K562 (cell line): Measurements from ENCODE around the gene TOX3. TPM values are rescaled to one million over a fixed set of nuclear protein-coding genes. Genes with fewer than 3 reads are reported as not detected.
A peak's percentile ranks its signal among the peaks of the same experiment; 100 is the strongest.

Experiments
- ATAC-seq: fragments of 200-7000 bp; cut with Tn5 transposase; 3 replicates; pipeline ENCODE4 v1.9.1; 2020; ENCODE audit warnings: moderate library complexity
- Bru-seq: library from RNA; stranded (reverse); fragments of 400-500 nt; gene quantifications from one replicate; lab custom pipeline; 2021; lab: Mats Ljungman, UMichigan
- BruChase-seq, 2 experiments: library from RNA; stranded (reverse); fragments of 400-500 nt; gene quantifications; one replicate each; lab custom pipeline; 2021; lab: Mats Ljungman, UMichigan
- BruUV-seq: library from RNA; stranded (reverse); fragments of 400-500 nt; replicated peaks from 2 replicates; lab custom pipeline; 2021; lab: Mats Ljungman, UMichigan
- CTCF ChIA-PET: fragments of 300-600 bp; formaldehyde crosslinking; extraction: SDS; loops from one replicate; lab custom pipeline; 2021; ENCODE audit warnings: low intra/inter-chr PET ratio; lab: Yijun Ruan, JAX
- POLR2A ChIA-PET: fragments of 300-600, 350-650 bp; sonication (Branson Sonifier 250); formaldehyde crosslinking; extraction: SDS; loops from one replicate; lab custom pipeline; 2021; ENCODE audit warnings: antibody characterized with exemption, inconsistent platforms; lab: Yijun Ruan, JAX
- DNase-seq, 4 experiments: peaks; one replicate each; pipeline versions ENCODE4 v3.0.0 to v3.0.0-alpha.2; 2011 to 2018; ENCODE audit warnings: low spot score in 3 of 4, mixed read lengths in 3 of 4; ENCODE audit errors: extremely low read depth in 1 of 4
- FAIRE-seq: peaks from 2 replicates; lab custom pipeline; 2011; peaks lifted over from hg19 to GRCh38; lab: Jason Lieb, UNC
- H2AFZ ChIP-seq: 2 replicates; pipeline ENCODE4 v1.6.0; 2011; ENCODE audit warnings: low read depth, low read length, control low read depth, inconsistent platforms
- H3K27ac ChIP-seq: fragments of 200-600 bp; 3 replicates; pipeline ENCODE4 v1.8.0; 2011; ENCODE audit warnings: low read depth, mild to moderate bottlenecking, control low read depth, inconsistent platforms, low read length, moderate library complexity, mixed read lengths; ENCODE audit errors: extremely low read depth
- H3K27me3 ChIP-seq, 2 experiments: fragments of 300-600 bp in 1 of 2; 2 replicates in 1 of 2; 3 replicates in 1 of 2; pipeline versions ENCODE4 v1.6.0 to v1.8.0; 2011; ENCODE audit warnings: inconsistent platforms in 2 of 2, low read length in 2 of 2, mild to moderate bottlenecking in 1 of 2, mixed read lengths in 1 of 2, moderate library complexity in 1 of 2; ENCODE audit not compliant: control insufficient read depth in 2 of 2, insufficient read depth in 2 of 2
- H3K36me3 ChIP-seq: fragments of 300-600 bp; 3 replicates; pipeline ENCODE4 v1.8.0; 2011; ENCODE audit warnings: mild to moderate bottlenecking, low read length, inconsistent platforms; ENCODE audit not compliant: control insufficient read depth, insufficient read depth
- H3K4me1 ChIP-seq, 2 experiments: fragments of 200-600 bp in 1 of 2; replicated peaks in 1 of 2; 2 replicates in 1 of 2; 3 replicates in 1 of 2; pipeline versions ENCODE4 v1.5.1 to v1.8.0; 2011; ENCODE audit warnings: inconsistent platforms in 2 of 2, low read length in 2 of 2, mild to moderate bottlenecking in 1 of 2, mixed read lengths in 1 of 2, moderate library complexity in 1 of 2; ENCODE audit not compliant: control insufficient read depth in 2 of 2, insufficient read depth in 2 of 2
- H3K4me2 ChIP-seq: 2 replicates; pipeline ENCODE4 v1.6.1; 2011; ENCODE audit warnings: low read length, control low read depth, inconsistent platforms, mixed read lengths; ENCODE audit not compliant: insufficient read depth
- H3K4me3 ChIP-seq: fragments of 200-600 bp; sonication (generic), shearing (Covaris generic); 2 replicates; pipeline ENCODE4 v1.5.1; 2016; ENCODE audit warnings: control low read depth, inconsistent platforms
- H3K79me2 ChIP-seq: fragments of 200-600 bp; 3 replicates; pipeline ENCODE4 v1.8.0; 2011; ENCODE audit warnings: low read length, inconsistent platforms; ENCODE audit not compliant: control insufficient read depth, insufficient read depth
- H3K9ac ChIP-seq, 2 experiments: 2 replicates each; pipeline versions ENCODE4 v1.6.0 to v1.6.1; 2011; ENCODE audit warnings: low read depth in 2 of 2, low read length in 2 of 2, control low read depth in 1 of 2, inconsistent platforms in 1 of 2, mild to moderate bottlenecking in 1 of 2, mixed read lengths in 1 of 2; ENCODE audit not compliant: insufficient read depth in 1 of 2
- H3K9me1 ChIP-seq: one replicate; pipeline ENCODE4 v1.6.0; 2011; ENCODE audit warnings: inconsistent platforms, mild to moderate bottlenecking, low read length, moderate library complexity; ENCODE audit not compliant: control insufficient read depth, insufficient read depth
- H3K9me3 ChIP-seq: replicated peaks from 2 replicates; pipeline ENCODE4 v1.5.1; 2011; ENCODE audit warnings: low read depth, low read length, inconsistent platforms; ENCODE audit not compliant: control insufficient read depth, insufficient read depth
- H4K20me1 ChIP-seq: replicated peaks from 2 replicates; pipeline ENCODE4 v1.6.1; 2011; ENCODE audit warnings: low read length, inconsistent platforms, mixed read lengths; ENCODE audit not compliant: control insufficient read depth, insufficient read depth
- MIER1 ChIP-seq: fragments of 450-650 bp; IDR thresholded peaks from 2 replicates; pipeline ENCODE4 v1.6.1; 2016; ENCODE audit warnings: antibody characterized with exemption, mild to moderate bottlenecking, low read depth
- POLR2B ChIP-seq: fragments of 450-650 bp; IDR thresholded peaks from 2 replicates; pipeline ENCODE4 v1.6.1; 2018; ENCODE audit warnings: low read depth; ENCODE audit not compliant: partially characterized antibody
- SIX5 ChIP-seq, 2 experiments: IDR thresholded peaks; 2 replicates each; pipeline ENCODE4 v1.6.1; 2011; ENCODE audit warnings: low read length in 2 of 2, borderline replicate concordance in 1 of 2, low read depth in 1 of 2, mild to moderate bottlenecking in 1 of 2, moderate library complexity in 1 of 2; ENCODE audit not compliant: insufficient read depth in 1 of 2
- SMARCB1 ChIP-seq: IDR thresholded peaks from 2 replicates; pipeline ENCODE4 v1.6.1; 2011; ENCODE audit warnings: improper control_type of control experiment, low read depth; ENCODE audit not compliant: insufficient read length
- WGBS: fragments of 100-300 bp; shearing (Covaris generic); methylation state at CpG from one replicate; pipeline ENCODE4 v1.1.6; 2016; ENCODE audit warnings: low coverage, mixed read lengths; ENCODE audit not compliant: insufficient coverage; ENCODE audit errors: missing lambda C conversion rate; 5-methylcytosine and 5-hydroxymethylcytosine counted together
- in situ Hi-C: fragments of 300-500 bp; cut with MboI; formaldehyde crosslinking; loops from 4 replicates; pipeline ENCODE4 v1.15.0; 2018; ENCODE audit warnings: inconsistent platforms, mixed read lengths
- intact Hi-C: fragments of 100-400 bp; cut with micrococcal nuclease; formaldehyde crosslinking; loops from 2 replicates; pipeline ENCODE4 v1.14.2; 2022
- long read RNA-seq, 3 experiments: library from polyadenylated mRNA in 2 of 3; library from RNA in 1 of 3; unstranded in 2 of 3; stranded (forward) in 1 of 3; transcript quantifications; one replicate each; pipeline ENCODE4 v2.0.0, GENCODE V29; 2019 to 2022
- polyA minus RNA-seq, 3 experiments: library from RNA; depleted of rRNA, polyadenylated mRNA; stranded (reverse); fragments of >200 nt; gene quantifications; 2 replicates each; pipeline ENCODE4 v1.2.3, GENCODE V29; 2011
- polyA plus RNA-seq, 8 experiments: library from polyadenylated mRNA; depleted of rRNA in 4 of 8; stranded (reverse) in 5 of 8; unstranded in 3 of 8; fragments of >200 nt; fragmentation: Nextera tagmentation in 2 of 8; fragmentation: Illumina TruSeq in 1 of 8; extraction: Ambion mirVana in 2 of 8; extraction: Trizol in 1 of 8; gene quantifications; 2 replicates each; pipeline versions ENCODE4 v1.2.1 to v1.2.3, GENCODE V29; 2011 to 2014; ENCODE audit warnings: inconsistent platforms in 1 of 8, missing spikeins in 1 of 8
- total RNA-seq, 7 experiments: library from RNA; depleted of rRNA in 6 of 7; stranded (reverse); fragments of >200 nt in 6 of 7; fragmentation: Illumina TruSeq in 2 of 7; extraction: Trizol in 2 of 7; gene quantifications; 2 replicates each; pipeline versions ENCODE4 v1.2.1 to v1.2.3, GENCODE V29; 2011 to 2021; ENCODE audit warnings: low replicate concordance in 1 of 7
- TF ChIP-seq, protein P1 (sequence below): fragments of 250-450 bp; sonication (Bioruptor Pico); IDR thresholded peaks from 2 replicates; pipeline ENCODE4 v1.4.0; 2020; ENCODE audit warnings: borderline replicate concordance
- TF ChIP-seq, protein P2 (sequence below): fragments of 200-800 bp; sonication (Bioruptor generic); IDR thresholded peaks from 2 replicates; pipeline ENCODE4 v1.6.1; 2016; ENCODE audit warnings: missing genetic modification characterization, missing compliant biosample characterization

TOX3 gene
- total RNA-seq (2011; cell fraction: chromatin; rRNA removed; ENCODE audit: low replicate concordance): not detected in 2 replicates
- not detected in 2 replicates for total RNA-seq (2011; cell fraction: nucleolus; rRNA removed)
- not detected in 2 replicates for total RNA-seq (2011; cell fraction: nucleoplasm; rRNA removed)
- total RNA-seq (2014; rRNA removed): not detected in 2 replicates
- not detected in 2 replicates for total RNA-seq (2014; rRNA removed; fragmentation: Illumina TruSeq; extraction: Trizol)
- not detected in 2 replicates for total RNA-seq (2015; rRNA removed; fragmentation: Illumina TruSeq; extraction: Trizol)
- 0.18 TPM in 1 of 2 replicates, not detected in the other for total RNA-seq (2021)
- not detected in 2 replicates for polyA plus RNA-seq (2011; rRNA removed)
- polyA plus RNA-seq (2011; cell fraction: cytosol; rRNA removed): not detected in 2 replicates
- polyA plus RNA-seq (2011; cell fraction: nucleus; rRNA removed): not detected in 2 replicates
- polyA plus RNA-seq (2012): not detected in 2 replicates
- not detected in 2 replicates for polyA plus RNA-seq (2014; fragmentation: Illumina TruSeq; extraction: Trizol)
- not detected for polyA plus RNA-seq (2014; fragmentation: Nextera tagmentation; extraction: Ambion mirVana)
- polyA plus RNA-seq (2014; rRNA removed): not detected in 2 replicates
- not detected in 2 replicates for polyA minus RNA-seq (2011; rRNA and poly(A)+ RNA removed)
- polyA minus RNA-seq (2011; cell fraction: cytosol; rRNA and poly(A)+ RNA removed): not detected in 2 replicates
- not detected in 2 replicates for polyA minus RNA-seq (2011; cell fraction: nucleus; rRNA and poly(A)+ RNA removed)
- Bru-seq, nascent RNA: percentile 7 among the genes with signal in this experiment
- not detected for BruChase-seq, experiment 1, labeled RNA remaining after a 2-hour chase
- BruChase-seq, experiment 2, labeled RNA remaining after a 6-hour chase: percentile 6 among the genes with signal in this experiment
- long read RNA-seq, experiment 1: 0 reads
- long read RNA-seq, experiment 2: 0 reads
- long read RNA-seq, experiment 3: 0 reads

GRCh38 chr16:52547004-52547833, at the start of gene TOX3:
TSS of gene TOX3 (minus strand) at chr16:52547143. CDS start at chr16:52546723, 420 bp downstream.
- Histone ChIP-seq H3K9me1 (no peaks in the 10 kb centered on the region), H3K4me3 (no peak within 1 kb of the TSS), H3K79me2 (no peaks in the 10 kb centered on the region), H3K4me2 (no peak within 1 kb of the TSS), H4K20me1 (no peaks in the 10 kb centered on the region), H2AFZ (no peak within 1 kb of the TSS), H3K27me3 (no peaks in the 10 kb centered on the region), H3K9ac (no peak within 1 kb of the TSS), H3K4me1 (no peaks in the 10 kb centered on the region; a peak in 1 of 5 replicates), H3K9me3 (no peaks in the 10 kb centered on the region), H3K36me3 (no peaks in the 10 kb centered on the region), H3K27ac (no peak within 1 kb of the TSS)
- DNase-seq: no peak
- ChIA-PET POLR2A (no interaction called here), CTCF (no interaction called here)
- BruUV-seq: no TSS peak
- in situ Hi-C loops: no loop called here
- ATAC-seq: no peak
- no peak for FAIRE-seq
- TF ChIP-seq SMARCB1: no peak
- TF ChIP-seq, protein P1, sequence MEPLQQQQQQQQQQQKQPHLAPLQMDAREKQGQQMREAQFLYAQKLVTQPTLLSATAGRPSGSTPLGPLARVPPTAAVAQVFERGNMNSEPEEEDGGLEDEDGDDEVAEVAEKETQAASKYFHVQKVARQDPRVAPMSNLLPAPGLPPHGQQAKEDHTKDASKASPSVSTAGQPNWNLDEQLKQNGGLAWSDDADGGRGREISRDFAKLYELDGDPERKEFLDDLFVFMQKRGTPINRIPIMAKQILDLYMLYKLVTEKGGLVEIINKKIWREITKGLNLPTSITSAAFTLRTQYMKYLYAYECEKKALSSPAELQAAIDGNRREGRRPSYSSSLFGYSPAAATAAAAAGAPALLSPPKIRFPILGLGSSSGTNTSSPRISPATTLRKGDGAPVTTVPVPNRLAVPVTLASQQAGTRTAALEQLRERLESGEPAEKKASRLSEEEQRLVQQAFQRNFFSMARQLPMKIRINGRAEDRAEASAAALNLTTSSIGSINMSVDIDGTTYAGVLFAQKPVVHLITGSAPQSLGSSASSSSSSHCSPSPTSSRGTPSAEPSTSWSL: no peak
- TF ChIP-seq POLR2B: no peak
- TF ChIP-seq SIX5 (IDR thresholded peaks at IDR 0.05; ENCODE audit: borderline replicate concordance in 1 of 2, insufficient read depth in 1 of 2, low read depth in 1 of 2, low read length in 2 of 2): no peak
- TF ChIP-seq, protein P2, sequence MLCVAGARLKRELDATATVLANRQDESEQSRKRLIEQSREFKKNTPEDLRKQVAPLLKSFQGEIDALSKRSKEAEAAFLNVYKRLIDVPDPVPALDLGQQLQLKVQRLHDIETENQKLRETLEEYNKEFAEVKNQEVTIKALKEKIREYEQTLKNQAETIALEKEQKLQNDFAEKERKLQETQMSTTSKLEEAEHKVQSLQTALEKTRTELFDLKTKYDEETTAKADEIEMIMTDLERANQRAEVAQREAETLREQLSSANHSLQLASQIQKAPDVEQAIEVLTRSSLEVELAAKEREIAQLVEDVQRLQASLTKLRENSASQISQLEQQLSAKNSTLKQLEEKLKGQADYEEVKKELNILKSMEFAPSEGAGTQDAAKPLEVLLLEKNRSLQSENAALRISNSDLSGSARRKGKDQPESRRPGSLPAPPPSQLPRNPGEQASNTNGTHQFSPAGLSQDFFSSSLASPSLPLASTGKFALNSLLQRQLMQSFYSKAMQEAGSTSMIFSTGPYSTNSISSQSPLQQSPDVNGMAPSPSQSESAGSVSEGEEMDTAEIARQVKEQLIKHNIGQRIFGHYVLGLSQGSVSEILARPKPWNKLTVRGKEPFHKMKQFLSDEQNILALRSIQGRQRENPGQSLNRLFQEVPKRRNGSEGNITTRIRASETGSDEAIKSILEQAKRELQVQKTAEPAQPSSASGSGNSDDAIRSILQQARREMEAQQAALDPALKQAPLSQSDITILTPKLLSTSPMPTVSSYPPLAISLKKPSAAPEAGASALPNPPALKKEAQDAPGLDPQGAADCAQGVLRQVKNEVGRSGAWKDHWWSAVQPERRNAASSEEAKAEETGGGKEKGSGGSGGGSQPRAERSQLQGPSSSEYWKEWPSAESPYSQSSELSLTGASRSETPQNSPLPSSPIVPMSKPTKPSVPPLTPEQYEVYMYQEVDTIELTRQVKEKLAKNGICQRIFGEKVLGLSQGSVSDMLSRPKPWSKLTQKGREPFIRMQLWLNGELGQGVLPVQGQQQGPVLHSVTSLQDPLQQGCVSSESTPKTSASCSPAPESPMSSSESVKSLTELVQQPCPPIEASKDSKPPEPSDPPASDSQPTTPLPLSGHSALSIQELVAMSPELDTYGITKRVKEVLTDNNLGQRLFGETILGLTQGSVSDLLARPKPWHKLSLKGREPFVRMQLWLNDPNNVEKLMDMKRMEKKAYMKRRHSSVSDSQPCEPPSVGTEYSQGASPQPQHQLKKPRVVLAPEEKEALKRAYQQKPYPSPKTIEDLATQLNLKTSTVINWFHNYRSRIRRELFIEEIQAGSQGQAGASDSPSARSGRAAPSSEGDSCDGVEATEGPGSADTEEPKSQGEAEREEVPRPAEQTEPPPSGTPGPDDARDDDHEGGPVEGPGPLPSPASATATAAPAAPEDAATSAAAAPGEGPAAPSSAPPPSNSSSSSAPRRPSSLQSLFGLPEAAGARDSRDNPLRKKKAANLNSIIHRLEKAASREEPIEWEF: no peak
- no peak for TF ChIP-seq MIER1
- WGBS: 4% methylated on average over 8 of the region's 83 CpGs
- intact Hi-C loops: no loop called here
